Gastrocnemius medialis (tissue), 4 donors: ENCODE measurements around the gene TSPAN15.

Experiments
- CTCF ChIP-seq, 5 experiments: fragments of 450-650 bp in 3 of 5; fragments of 200-600 bp in 2 of 5; sonication (generic) in 2 of 5; IDR thresholded peaks in 4 of 5; conservative IDR thresholded peaks in 1 of 5; 1 replicate in 4 of 5; 2 replicates in 1 of 5; pipeline ENCODE4 v1.5.1; 2016 to 2019; ENCODE audit warnings: antibody characterized with exemption in 5 of 5, mild to moderate bottlenecking in 3 of 5, moderate library complexity in 3 of 5
- POLR2A ChIP-seq, 2 donors: fragments of 450-650 bp; IDR thresholded peaks; one replicate each; pipeline ENCODE4 v1.6.1; 2017; ENCODE audit warnings: antibody characterized with exemption in 2 of 2, mild to moderate bottlenecking in 2 of 2, moderate library complexity in 2 of 2

- TF ChIP-seq CTCF (IDR thresholded peaks at IDR 0.05 in 4 of 5, conservative IDR thresholded peaks at IDR 0.05 in 1 of 5) = no peak
- no peak for TF ChIP-seq POLR2A (IDR thresholded peaks at IDR 0.05)
These were observed 6.2 kb upstream of the TSPAN15 start for GRCh38 chr10:69445041-69445440.
